GM23338 (cell line): ENCODE results near the gene HSDL2.

ENCODE experiments used
- CREB1 ChIP-seq: fragments of 250-450 bp; sonication (Bioruptor Pico); IDR thresholded peaks from 2 replicates; pipeline ENCODE4 v1.5.0; 2020; ENCODE audit warnings: low read depth, mild to moderate bottlenecking, moderate library complexity
- CTCF ChIP-seq, 2 experiments: fragments of 200-600 bp in 1 of 2; sonication (generic) in 1 of 2; conservative IDR thresholded peaks; 2 replicates each; pipeline versions ENCODE4 v1.5.1 to v1.6.1; 2016 to 2017; ENCODE audit warnings: antibody characterized with exemption in 2 of 2, low read depth in 2 of 2, mild to moderate bottlenecking in 2 of 2, moderate library complexity in 1 of 2
- EZH2 ChIP-seq: fragments of 200-600 bp; sonication (generic); IDR thresholded peaks from one replicate; pipeline ENCODE4 v1.8.0; 2017; ENCODE audit warnings: antibody characterized with exemption, mild to moderate bottlenecking, low read depth; ENCODE audit not compliant: unreplicated experiment
- EZH2phosphoT487 ChIP-seq: fragments of 200-600 bp; sonication (generic); IDR thresholded peaks from one replicate; pipeline ENCODE4 v1.8.1; 2018; ENCODE audit warnings: antibody characterized with exemption; ENCODE audit not compliant: unreplicated experiment
- REST ChIP-seq: IDR thresholded peaks from one replicate; pipeline ENCODE4 v1.6.1; 2018; ENCODE audit warnings: antibody characterized with exemption; ENCODE audit not compliant: unreplicated experiment

- no peak for TF ChIP-seq CTCF (conservative IDR thresholded peaks at IDR 0.05; ENCODE audit: low read depth in 2 of 2)
- TF ChIP-seq EZH2phosphoT487: no peak
- no peak for TF ChIP-seq CREB1 (CRISPR knock-in tag)
- TF ChIP-seq EZH2: no peak
- TF ChIP-seq REST: no peak
Measured at GRCh38 chr9:112494153-112494552, 114.2 kb downstream of the HSDL2 start.
